ENCODE results near the gene TMA16. TPM values are rescaled to one million over a fixed set of nuclear protein-coding genes. Genes with fewer than 3 reads are reported as not detected.

Gene TMA16
- total RNA-seq, 1 experiment from 2014 or later: 49.1 TPM

DNA sequence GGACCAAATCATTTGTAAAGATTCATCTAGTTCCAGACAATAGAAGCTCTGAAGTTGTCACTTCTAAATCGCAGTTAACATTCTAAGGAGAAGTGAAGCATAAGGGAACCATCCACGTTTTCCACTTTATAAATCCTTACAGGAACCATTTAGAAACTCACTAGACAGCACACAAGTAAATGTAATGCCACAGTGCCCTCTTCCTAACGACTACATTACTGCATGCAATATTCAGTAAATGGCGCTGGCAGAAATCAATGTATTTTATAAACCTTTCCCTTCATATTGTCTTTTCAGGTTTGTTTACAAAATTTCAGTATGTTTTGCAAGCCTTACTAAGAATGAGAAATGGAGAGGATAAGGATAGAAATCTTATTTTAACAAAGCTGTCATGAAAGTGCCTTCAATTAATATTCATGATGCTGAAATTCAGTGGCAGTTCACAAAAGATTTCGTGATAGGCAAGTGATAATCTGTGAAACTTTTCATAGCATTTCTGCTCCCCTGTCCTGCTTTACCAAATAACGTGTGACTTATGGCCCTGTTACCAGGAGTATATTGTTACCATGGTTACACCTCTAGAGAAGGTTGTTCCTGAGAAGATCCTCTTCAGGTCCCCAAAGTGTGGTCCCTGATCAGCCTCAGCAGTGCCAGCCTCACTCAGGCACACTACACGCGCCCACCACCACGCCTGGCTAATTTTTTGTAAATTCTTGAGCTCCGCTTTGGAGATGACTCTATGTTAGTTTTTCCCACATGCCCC, 54.2 kb downstream of the TMA16 start:
- DNase-seq (peak; percentile 65), ATAC-seq (peak; percentile 62)
- H4K20me1 ChIP-seq (ENCODE audit: low read length): no peaks in the 10 kb centered on the region
- H3F3A ChIP-seq (ENCODE audit: low read length, unreplicated experiment): no peaks in the 10 kb centered on the region
- no peaks in the 10 kb centered on the region for H3K9me2 ChIP-seq (replicated peaks; ENCODE audit: low read length)
- ChIA-PET CTCF (no interaction called here), POLR2A (ENCODE audit: unreplicated experiment) (no interaction called here)
- peaks cover 9% of the 10 kb centered on the region for H3K4me1 ChIP-seq (ENCODE audit: insufficient read depth, low read length)
- H3K4me3 ChIP-seq (ENCODE audit: low read length): no peak overlapping the region
- no peak overlapping the region for H2AFZ ChIP-seq (ENCODE audit: low read length)
- H3K9ac ChIP-seq (ENCODE audit: low read length): no peak overlapping the region
- no peaks in the 10 kb centered on the region for H3K79me2 ChIP-seq (ENCODE audit: low read length)
- no peaks in the 10 kb centered on the region for H3K27me3 ChIP-seq (ENCODE audit: low read length)
- TF ChIP-seq, protein P1, sequence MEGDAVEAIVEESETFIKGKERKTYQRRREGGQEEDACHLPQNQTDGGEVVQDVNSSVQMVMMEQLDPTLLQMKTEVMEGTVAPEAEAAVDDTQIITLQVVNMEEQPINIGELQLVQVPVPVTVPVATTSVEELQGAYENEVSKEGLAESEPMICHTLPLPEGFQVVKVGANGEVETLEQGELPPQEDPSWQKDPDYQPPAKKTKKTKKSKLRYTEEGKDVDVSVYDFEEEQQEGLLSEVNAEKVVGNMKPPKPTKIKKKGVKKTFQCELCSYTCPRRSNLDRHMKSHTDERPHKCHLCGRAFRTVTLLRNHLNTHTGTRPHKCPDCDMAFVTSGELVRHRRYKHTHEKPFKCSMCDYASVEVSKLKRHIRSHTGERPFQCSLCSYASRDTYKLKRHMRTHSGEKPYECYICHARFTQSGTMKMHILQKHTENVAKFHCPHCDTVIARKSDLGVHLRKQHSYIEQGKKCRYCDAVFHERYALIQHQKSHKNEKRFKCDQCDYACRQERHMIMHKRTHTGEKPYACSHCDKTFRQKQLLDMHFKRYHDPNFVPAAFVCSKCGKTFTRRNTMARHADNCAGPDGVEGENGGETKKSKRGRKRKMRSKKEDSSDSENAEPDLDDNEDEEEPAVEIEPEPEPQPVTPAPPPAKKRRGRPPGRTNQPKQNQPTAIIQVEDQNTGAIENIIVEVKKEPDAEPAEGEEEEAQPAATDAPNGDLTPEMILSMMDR (conservative IDR thresholded peaks at IDR 0.05; ENCODE audit: low read depth, low read length): peak; percentile 73
- TF ChIP-seq EZH2phosphoT487 (IDR thresholded peaks at IDR 0.05; ENCODE audit: borderline replicate concordance, low read length) (no peak), EZH2 (IDR thresholded peaks at IDR 0.05; ENCODE audit: low read length, unreplicated experiment) (no peak)
- no peaks in the 10 kb centered on the region for H3K9me3 ChIP-seq (ENCODE audit: low read length)
- no peaks in the 10 kb centered on the region for H3K36me3 ChIP-seq (ENCODE audit: low read depth, low read length)
- no TSS peak for BruUV-seq (replicated peaks)
- intact Hi-C loops (cut with micrococcal nuclease): loop anchor here (1.0 to 10.0 kb wide), 5 partner anchors 64 to 1051 kb away; partner anchors contain the start of gene NPY1R
- H3K27ac ChIP-seq (ENCODE audit: low read length): no peak overlapping the region
- H3K4me2 ChIP-seq (ENCODE audit: low read length): no peak overlapping the region

DNA sequence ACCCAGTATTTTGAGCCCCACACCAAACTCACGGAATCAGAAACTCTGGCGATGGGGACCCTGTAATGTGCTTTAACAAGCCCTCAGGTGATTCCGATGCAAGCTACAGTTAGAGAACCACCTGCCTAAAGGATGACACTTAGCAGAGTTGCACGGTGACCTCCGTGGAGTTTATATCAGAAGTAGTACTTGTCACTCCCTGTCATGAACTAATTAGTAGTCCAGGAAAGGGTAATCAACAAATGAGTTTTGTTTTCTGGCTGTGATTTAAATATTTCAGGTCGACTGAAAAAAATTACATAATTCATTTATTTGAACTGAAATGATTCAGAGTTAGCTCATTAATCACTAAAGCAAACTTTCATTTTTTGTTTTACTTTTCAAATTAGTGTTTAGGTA, 56.4 kb downstream of the TMA16 start:
- H3K4me3 ChIP-seq (ENCODE audit: low read length): no peak overlapping the region
- no TSS peak for BruUV-seq (replicated peaks)
- H3K9ac ChIP-seq (ENCODE audit: low read length): no peak overlapping the region
- H3K9me2 ChIP-seq (replicated peaks; ENCODE audit: low read length): no peaks in the 10 kb centered on the region
- no peaks in the 10 kb centered on the region for H3K9me3 ChIP-seq (ENCODE audit: low read length)
- no peaks in the 10 kb centered on the region for H3K36me3 ChIP-seq (ENCODE audit: low read depth, low read length)
- ChIA-PET CTCF (interaction anchor here (0.5 to 1.6 kb wide), 8 partner anchors 10 to 256 kb away, joined by 3 to 9 read pairs (median 4); no protein-coding TSS in a partner anchor), POLR2A (ENCODE audit: unreplicated experiment) (interaction anchor here (0.5 kb wide), 1 partner anchor 1181 kb away, joined by 3 read pairs; no protein-coding TSS in a partner anchor)
- peak overlapping the region; percentile 75 for H2AFZ ChIP-seq (ENCODE audit: low read length)
- H3K27ac ChIP-seq (ENCODE audit: low read length): no peak overlapping the region
- H3K4me2 ChIP-seq (ENCODE audit: low read length): peak overlapping the region; percentile 64; the same call in 1 of the 2 replicates
- DNase-seq (no peak), ATAC-seq (no peak; the same call in 1 of the 2 replicates)
- H3K4me1 ChIP-seq (ENCODE audit: insufficient read depth, low read length): peaks cover 7% of the 10 kb centered on the region
- intact Hi-C loops (cut with micrococcal nuclease): loop anchor here (1.0 to 10.0 kb wide), 2 partner anchors 384 to 1197 kb away; no protein-coding TSS in a partner anchor
- no peaks in the 10 kb centered on the region for H3F3A ChIP-seq (ENCODE audit: low read length, unreplicated experiment)
- H3K27me3 ChIP-seq (ENCODE audit: low read length): no peaks in the 10 kb centered on the region
- H3K79me2 ChIP-seq (ENCODE audit: low read length): no peaks in the 10 kb centered on the region
- H4K20me1 ChIP-seq (ENCODE audit: low read length): no peaks in the 10 kb centered on the region
- TF ChIP-seq, protein P1 (conservative IDR thresholded peaks at IDR 0.05; ENCODE audit: low read depth, low read length): no peak
- TF ChIP-seq EZH2 (IDR thresholded peaks at IDR 0.05; ENCODE audit: low read length, unreplicated experiment) (no peak), EZH2phosphoT487 (IDR thresholded peaks at IDR 0.05; ENCODE audit: borderline replicate concordance, low read length) (no peak)

GRCh38 chr4:163553146-163553545, 58.7 kb downstream of the TMA16 start:
- H3K9me3 ChIP-seq (ENCODE audit: low read length): no peaks in the 10 kb centered on the region
- no TSS peak for BruUV-seq (replicated peaks)
- H3K36me3 ChIP-seq (ENCODE audit: low read depth, low read length): no peaks in the 10 kb centered on the region
- H3K79me2 ChIP-seq (ENCODE audit: low read length): no peaks in the 10 kb centered on the region
- H3K4me2 ChIP-seq (ENCODE audit: low read length): no peak overlapping the region
- ChIA-PET POLR2A (ENCODE audit: unreplicated experiment) (no interaction called here), CTCF (no interaction called here)
- peaks cover 7% of the 10 kb centered on the region for H3K4me1 ChIP-seq (ENCODE audit: insufficient read depth, low read length)
- DNase-seq (no peak), ATAC-seq (no peak)
- no peaks in the 10 kb centered on the region for H3K27me3 ChIP-seq (ENCODE audit: low read length)
- H2AFZ ChIP-seq (ENCODE audit: low read length): no peak overlapping the region
- TF ChIP-seq, protein P1 (conservative IDR thresholded peaks at IDR 0.05; ENCODE audit: low read depth, low read length): no peak
- TF ChIP-seq EZH2phosphoT487 (IDR thresholded peaks at IDR 0.05; ENCODE audit: borderline replicate concordance, low read length): no peak
- H3K4me3 ChIP-seq (ENCODE audit: low read length): no peak overlapping the region
- no peaks in the 10 kb centered on the region for H3F3A ChIP-seq (ENCODE audit: low read length, unreplicated experiment)
- no peak overlapping the region for H3K27ac ChIP-seq (ENCODE audit: low read length)
- H4K20me1 ChIP-seq (ENCODE audit: low read length): no peaks in the 10 kb centered on the region
- H3K9ac ChIP-seq (ENCODE audit: low read length): no peak overlapping the region
- intact Hi-C loops (cut with micrococcal nuclease): loop anchor here (10.0 kb wide), 1 partner anchor 382 kb away; no protein-coding TSS in a partner anchor
- no peaks in the 10 kb centered on the region for H3K9me2 ChIP-seq (replicated peaks; ENCODE audit: low read length)

All from PC-3 (cell line).